GM12878 (cell line): ENCODE measurements around the gene POGLUT3. TPM values are rescaled to one million over a fixed set of nuclear protein-coding genes. Genes with fewer than 3 reads are reported as not detected.

Experiments
- CHD2 ChIP-seq: IDR thresholded peaks from 2 replicates; pipeline ENCODE4 v1.6.1; 2011; ENCODE audit warnings: low read depth, low read length, improper control_type of control experiment, borderline replicate concordance
- HDAC6 ChIP-seq: fragments of 200-600 bp; sonication (generic); IDR thresholded peaks from one replicate; pipeline ENCODE4 v1.8.0; 2017; ENCODE audit warnings: antibody characterized with exemption; ENCODE audit not compliant: unreplicated experiment
- JUND ChIP-seq: IDR thresholded peaks from 2 replicates; pipeline ENCODE4 v1.6.1; 2012; ENCODE audit warnings: low read depth, mild to moderate bottlenecking, low read length, improper control_type of control experiment, moderate library complexity
- MEF2B ChIP-seq: fragments of 450-650 bp; IDR thresholded peaks from 2 replicates; pipeline ENCODE4 v1.6.1; 2018; ENCODE audit warnings: mild to moderate bottlenecking, moderate library complexity; ENCODE audit not compliant: partially characterized antibody, poor library complexity, severe bottlenecking
- NRF1 ChIP-seq: conservative IDR thresholded peaks from 2 replicates; pipeline ENCODE4 v1.6.1; 2011; ENCODE audit warnings: mild to moderate bottlenecking, low read depth, low read length, improper control_type of control experiment
- PAX8 ChIP-seq: fragments of 450-650 bp; IDR thresholded peaks from 2 replicates; pipeline ENCODE4 v1.6.1; 2017; ENCODE audit warnings: mild to moderate bottlenecking, moderate library complexity
- RAD51 ChIP-seq: fragments of 450-650 bp; IDR thresholded peaks from 2 replicates; pipeline ENCODE4 v1.6.1; 2016; ENCODE audit warnings: moderate library complexity, mild to moderate bottlenecking, inconsistent platforms
- RBBP5 ChIP-seq: fragments of 200-600 bp; sonication (generic); conservative IDR thresholded peaks from 2 replicates; pipeline ENCODE4 v1.6.1; 2016
- RUNX3 ChIP-seq: IDR thresholded peaks from 2 replicates; pipeline ENCODE4 v1.6.1; 2012; ENCODE audit warnings: low read length, inconsistent platforms
- SIX5 ChIP-seq: IDR thresholded peaks from 2 replicates; pipeline ENCODE4 v1.6.1; 2011; ENCODE audit warnings: mild to moderate bottlenecking, low read depth, low read length, moderate library complexity; ENCODE audit not compliant: severe bottlenecking
- SMC3 ChIP-seq: IDR thresholded peaks from 2 replicates; pipeline ENCODE4 v1.6.1; 2011; ENCODE audit warnings: low read length, improper control_type of control experiment, borderline replicate concordance
- STAT3 ChIP-seq: IDR thresholded peaks from 2 replicates; pipeline ENCODE4 v1.6.1; 2011; ENCODE audit warnings: low read depth, low read length, improper control_type of control experiment
- WRNIP1 ChIP-seq: IDR thresholded peaks from 2 replicates; pipeline ENCODE4 v1.6.1; 2011; ENCODE audit warnings: low read depth, low read length, improper control_type of control experiment, borderline replicate concordance
- ZNF274 ChIP-seq: IDR thresholded peaks from one replicate; pipeline ENCODE4 v1.8.0; 2011; ENCODE audit not compliant: insufficient read length, insufficient read depth
- polyA plus RNA-seq, 11 experiments: library from polyadenylated mRNA; depleted of rRNA in 4 of 11; unstranded in 6 of 11; stranded (reverse) in 5 of 11; fragments of >200 nt; fragmentation: Nextera tagmentation in 4 of 11; fragmentation: Illumina TruSeq in 1 of 11; extraction: Ambion mirVana in 4 of 11; extraction: Trizol in 1 of 11; gene quantifications; 1 replicate in 1 of 11; 2 replicates in 10 of 11; pipeline versions ENCODE4 v1.2.1 to v1.2.3, GENCODE V29; 2011 to 2016; ENCODE audit warnings: inconsistent platforms in 2 of 11, missing spikeins in 2 of 11, low read depth in 1 of 11
- total RNA-seq, 4 experiments: library from RNA; depleted of rRNA in 3 of 4; stranded (reverse); fragments of >200 nt in 3 of 4; fragmentation: Illumina TruSeq in 1 of 4; extraction: Trizol in 1 of 4; gene quantifications; 2 replicates each; pipeline versions ENCODE4 v1.2.1 to v1.2.3, GENCODE V29; 2013 to 2021
- TF ChIP-seq, protein P1 (sequence below): fragments of 450-650 bp; IDR thresholded peaks from 2 replicates; pipeline ENCODE4 v1.6.1; 2018; ENCODE audit warnings: mild to moderate bottlenecking, low read depth, moderate library complexity; ENCODE audit not compliant: partially characterized antibody
- TF ChIP-seq, protein P2 (sequence below): fragments of 450-650 bp; IDR thresholded peaks from 2 replicates; pipeline ENCODE4 v1.6.1; 2017; ENCODE audit warnings: mild to moderate bottlenecking
- TF ChIP-seq, protein P3 (sequence below): IDR thresholded peaks from 2 replicates; pipeline ENCODE4 v1.6.1; 2012; ENCODE audit warnings: low read length, inconsistent platforms
- TF ChIP-seq, protein P4 (sequence below): fragments of 450-650 bp; IDR thresholded peaks from 2 replicates; pipeline ENCODE4 v1.6.1; 2018; ENCODE audit warnings: borderline replicate concordance, mild to moderate bottlenecking; ENCODE audit not compliant: partially characterized antibody
- TF ChIP-seq, protein P5 (sequence below): IDR thresholded peaks from 2 replicates; pipeline ENCODE4 v1.6.1; 2012; ENCODE audit warnings: low read depth, low read length, improper control_type of control experiment

The POGLUT3 gene
- total and polyA plus RNA-seq, 10 of the 15 experiments (the other 5 are each of a cell fraction or from before 2014, with no cell fraction given) = 3.7 to 21.5 (median 12.9) TPM

DNA sequence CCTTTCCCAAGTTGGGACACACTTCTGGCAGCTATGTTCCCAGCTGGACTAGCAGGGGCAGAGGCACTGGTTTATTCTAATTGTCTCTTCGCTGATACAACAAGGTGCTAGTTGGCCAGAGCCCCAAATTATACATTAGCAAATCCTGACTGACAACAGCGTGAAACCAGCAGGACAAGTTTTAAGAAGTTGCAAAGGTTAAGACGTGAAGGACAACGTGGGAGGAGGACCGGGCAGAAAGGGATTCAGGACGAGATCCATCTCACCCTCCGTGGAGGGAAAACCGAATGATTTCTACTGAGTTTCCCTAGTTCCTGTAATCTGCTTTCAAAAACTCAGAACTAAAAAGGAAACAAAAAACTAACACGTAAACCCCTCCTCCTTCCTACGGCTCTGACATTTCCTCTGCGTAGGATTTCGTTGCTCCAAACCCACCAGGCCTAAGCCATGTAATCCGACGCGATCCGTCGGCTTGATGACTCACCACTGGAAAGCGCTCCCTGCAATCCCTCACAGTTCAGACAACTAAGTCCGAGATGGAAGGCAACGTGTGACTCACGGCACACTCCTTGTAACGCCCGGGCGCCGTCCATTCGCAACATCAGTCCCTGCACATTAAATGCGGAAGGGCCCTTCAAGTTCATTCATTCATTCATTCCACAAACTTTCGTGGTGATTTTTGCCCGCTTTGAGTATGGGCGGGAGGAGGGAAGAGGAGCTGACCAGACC is 703 bp downstream of the POGLUT3 start (continued):
- TF ChIP-seq RBBP5 (no peak; the same call in 1 of the 2 replicates), SMC3 (0 out of 2 replicates have a peak, but pooled peaks have one; percentile 5), HDAC6 (no peak), PAX8 (no peak), RAD51 (no peak), RUNX3 (peak; percentile 38; the same call in 1 of the 2 replicates), NRF1 (no peak), ZNF274 (no peak), SIX5 (no peak), WRNIP1 (no peak), CHD2 (no peak), MEF2B (peak; percentile 20), JUND (no peak), STAT3 (no peak)
- TF ChIP-seq, protein P1, sequence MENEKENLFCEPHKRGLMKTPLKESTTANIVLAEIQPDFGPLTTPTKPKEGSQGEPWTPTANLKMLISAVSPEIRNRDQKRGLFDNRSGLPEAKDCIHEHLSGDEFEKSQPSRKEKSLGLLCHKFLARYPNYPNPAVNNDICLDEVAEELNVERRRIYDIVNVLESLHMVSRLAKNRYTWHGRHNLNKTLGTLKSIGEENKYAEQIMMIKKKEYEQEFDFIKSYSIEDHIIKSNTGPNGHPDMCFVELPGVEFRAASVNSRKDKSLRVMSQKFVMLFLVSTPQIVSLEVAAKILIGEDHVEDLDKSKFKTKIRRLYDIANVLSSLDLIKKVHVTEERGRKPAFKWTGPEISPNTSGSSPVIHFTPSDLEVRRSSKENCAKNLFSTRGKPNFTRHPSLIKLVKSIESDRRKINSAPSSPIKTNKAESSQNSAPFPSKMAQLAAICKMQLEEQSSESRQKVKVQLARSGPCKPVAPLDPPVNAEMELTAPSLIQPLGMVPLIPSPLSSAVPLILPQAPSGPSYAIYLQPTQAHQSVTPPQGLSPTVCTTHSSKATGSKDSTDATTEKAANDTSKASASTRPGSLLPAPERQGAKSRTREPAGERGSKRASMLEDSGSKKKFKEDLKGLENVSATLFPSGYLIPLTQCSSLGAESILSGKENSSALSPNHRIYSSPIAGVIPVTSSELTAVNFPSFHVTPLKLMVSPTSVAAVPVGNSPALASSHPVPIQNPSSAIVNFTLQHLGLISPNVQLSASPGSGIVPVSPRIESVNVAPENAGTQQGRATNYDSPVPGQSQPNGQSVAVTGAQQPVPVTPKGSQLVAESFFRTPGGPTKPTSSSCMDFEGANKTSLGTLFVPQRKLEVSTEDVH = no peak
- TF ChIP-seq, protein P2, sequence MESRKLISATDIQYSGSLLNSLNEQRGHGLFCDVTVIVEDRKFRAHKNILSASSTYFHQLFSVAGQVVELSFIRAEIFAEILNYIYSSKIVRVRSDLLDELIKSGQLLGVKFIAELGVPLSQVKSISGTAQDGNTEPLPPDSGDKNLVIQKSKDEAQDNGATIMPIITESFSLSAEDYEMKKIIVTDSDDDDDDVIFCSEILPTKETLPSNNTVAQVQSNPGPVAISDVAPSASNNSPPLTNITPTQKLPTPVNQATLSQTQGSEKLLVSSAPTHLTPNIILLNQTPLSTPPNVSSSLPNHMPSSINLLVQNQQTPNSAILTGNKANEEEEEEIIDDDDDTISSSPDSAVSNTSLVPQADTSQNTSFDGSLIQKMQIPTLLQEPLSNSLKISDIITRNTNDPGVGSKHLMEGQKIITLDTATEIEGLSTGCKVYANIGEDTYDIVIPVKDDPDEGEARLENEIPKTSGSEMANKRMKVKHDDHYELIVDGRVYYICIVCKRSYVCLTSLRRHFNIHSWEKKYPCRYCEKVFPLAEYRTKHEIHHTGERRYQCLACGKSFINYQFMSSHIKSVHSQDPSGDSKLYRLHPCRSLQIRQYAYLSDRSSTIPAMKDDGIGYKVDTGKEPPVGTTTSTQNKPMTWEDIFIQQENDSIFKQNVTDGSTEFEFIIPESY = no peak
- TF ChIP-seq, protein P3, sequence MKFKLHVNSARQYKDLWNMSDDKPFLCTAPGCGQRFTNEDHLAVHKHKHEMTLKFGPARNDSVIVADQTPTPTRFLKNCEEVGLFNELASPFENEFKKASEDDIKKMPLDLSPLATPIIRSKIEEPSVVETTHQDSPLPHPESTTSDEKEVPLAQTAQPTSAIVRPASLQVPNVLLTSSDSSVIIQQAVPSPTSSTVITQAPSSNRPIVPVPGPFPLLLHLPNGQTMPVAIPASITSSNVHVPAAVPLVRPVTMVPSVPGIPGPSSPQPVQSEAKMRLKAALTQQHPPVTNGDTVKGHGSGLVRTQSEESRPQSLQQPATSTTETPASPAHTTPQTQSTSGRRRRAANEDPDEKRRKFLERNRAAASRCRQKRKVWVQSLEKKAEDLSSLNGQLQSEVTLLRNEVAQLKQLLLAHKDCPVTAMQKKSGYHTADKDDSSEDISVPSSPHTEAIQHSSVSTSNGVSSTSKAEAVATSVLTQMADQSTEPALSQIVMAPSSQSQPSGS = no peak
- TF ChIP-seq, protein P4, sequence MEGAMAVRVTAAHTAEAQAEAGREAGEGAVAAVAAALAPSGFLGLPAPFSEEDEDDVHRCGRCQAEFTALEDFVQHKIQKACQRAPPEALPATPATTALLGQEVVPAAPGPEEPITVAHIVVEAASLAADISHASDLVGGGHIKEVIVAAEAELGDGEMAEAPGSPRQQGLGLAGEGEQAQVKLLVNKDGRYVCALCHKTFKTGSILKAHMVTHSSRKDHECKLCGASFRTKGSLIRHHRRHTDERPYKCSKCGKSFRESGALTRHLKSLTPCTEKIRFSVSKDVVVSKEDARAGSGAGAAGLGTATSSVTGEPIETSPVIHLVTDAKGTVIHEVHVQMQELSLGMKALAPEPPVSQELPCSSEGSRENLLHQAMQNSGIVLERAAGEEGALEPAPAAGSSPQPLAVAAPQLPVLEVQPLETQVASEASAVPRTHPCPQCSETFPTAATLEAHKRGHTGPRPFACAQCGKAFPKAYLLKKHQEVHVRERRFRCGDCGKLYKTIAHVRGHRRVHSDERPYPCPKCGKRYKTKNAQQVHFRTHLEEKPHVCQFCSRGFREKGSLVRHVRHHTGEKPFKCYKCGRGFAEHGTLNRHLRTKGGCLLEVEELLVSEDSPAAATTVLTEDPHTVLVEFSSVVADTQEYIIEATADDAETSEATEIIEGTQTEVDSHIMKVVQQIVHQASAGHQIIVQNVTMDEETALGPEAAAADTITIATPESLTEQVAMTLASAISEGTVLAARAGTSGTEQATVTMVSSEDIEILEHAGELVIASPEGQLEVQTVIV = no peak
- TF ChIP-seq, protein P5, sequence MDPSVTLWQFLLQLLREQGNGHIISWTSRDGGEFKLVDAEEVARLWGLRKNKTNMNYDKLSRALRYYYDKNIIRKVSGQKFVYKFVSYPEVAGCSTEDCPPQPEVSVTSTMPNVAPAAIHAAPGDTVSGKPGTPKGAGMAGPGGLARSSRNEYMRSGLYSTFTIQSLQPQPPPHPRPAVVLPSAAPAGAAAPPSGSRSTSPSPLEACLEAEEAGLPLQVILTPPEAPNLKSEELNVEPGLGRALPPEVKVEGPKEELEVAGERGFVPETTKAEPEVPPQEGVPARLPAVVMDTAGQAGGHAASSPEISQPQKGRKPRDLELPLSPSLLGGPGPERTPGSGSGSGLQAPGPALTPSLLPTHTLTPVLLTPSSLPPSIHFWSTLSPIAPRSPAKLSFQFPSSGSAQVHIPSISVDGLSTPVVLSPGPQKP = no peak
